Fibroblast of villous mesenchyme (primary cell): Measurements from ENCODE around the gene FOXJ1. TPM values are rescaled to one million over a fixed set of nuclear protein-coding genes. Genes with fewer than 3 reads are reported as not detected.
A peak's percentile ranks its signal among the peaks of the same experiment; 100 is the strongest.

Source experiments
- DNase-seq: peaks from one replicate; pipeline ENCODE4 v3.0.0-alpha.2; 2010; ENCODE audit warnings: low read depth
- H3K4me3 ChIP-seq: 2 replicates; pipeline ENCODE4 v1.5.1; 2011; ENCODE audit warnings: low read depth, mild to moderate bottlenecking, low read length
- total RNA-seq: library from RNA; depleted of rRNA; stranded (reverse); fragments of >200 nt; gene quantifications from 2 replicates; pipeline ENCODE4 v1.2.3, GENCODE V29; 2012
- TF ChIP-seq, protein P1 (sequence below): IDR thresholded peaks from 2 replicates; pipeline ENCODE4 v1.5.1; 2012; ENCODE audit warnings: low read depth, mild to moderate bottlenecking, low read length; ENCODE audit not compliant: insufficient read depth

Gene FOXJ1
- total RNA-seq, 1 donor: not detected

DNA sequence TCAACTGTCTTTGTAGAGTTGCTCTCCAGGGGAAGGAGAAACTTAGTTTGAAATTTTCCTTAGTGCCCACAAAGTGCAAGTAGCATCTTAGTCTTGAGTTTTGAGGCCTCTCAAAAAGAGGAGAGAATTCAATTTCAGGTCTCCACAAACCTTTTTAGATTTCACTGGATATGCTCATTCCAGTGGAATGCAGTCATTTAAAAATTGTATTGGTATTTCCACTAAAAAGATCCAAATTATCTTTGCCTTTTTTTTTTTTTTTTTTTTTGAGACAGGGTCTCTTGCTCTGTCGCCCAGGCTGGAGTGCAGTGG is 6.9 kb upstream of the FOXJ1 start:
- TF ChIP-seq, protein P1, sequence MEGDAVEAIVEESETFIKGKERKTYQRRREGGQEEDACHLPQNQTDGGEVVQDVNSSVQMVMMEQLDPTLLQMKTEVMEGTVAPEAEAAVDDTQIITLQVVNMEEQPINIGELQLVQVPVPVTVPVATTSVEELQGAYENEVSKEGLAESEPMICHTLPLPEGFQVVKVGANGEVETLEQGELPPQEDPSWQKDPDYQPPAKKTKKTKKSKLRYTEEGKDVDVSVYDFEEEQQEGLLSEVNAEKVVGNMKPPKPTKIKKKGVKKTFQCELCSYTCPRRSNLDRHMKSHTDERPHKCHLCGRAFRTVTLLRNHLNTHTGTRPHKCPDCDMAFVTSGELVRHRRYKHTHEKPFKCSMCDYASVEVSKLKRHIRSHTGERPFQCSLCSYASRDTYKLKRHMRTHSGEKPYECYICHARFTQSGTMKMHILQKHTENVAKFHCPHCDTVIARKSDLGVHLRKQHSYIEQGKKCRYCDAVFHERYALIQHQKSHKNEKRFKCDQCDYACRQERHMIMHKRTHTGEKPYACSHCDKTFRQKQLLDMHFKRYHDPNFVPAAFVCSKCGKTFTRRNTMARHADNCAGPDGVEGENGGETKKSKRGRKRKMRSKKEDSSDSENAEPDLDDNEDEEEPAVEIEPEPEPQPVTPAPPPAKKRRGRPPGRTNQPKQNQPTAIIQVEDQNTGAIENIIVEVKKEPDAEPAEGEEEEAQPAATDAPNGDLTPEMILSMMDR: no peak
- H3K4me3 ChIP-seq: no peak overlapping the region
- no peak for DNase-seq

- TF ChIP-seq, protein P1: peak; percentile 69
- peak; percentile 29 for DNase-seq
- H3K4me3 ChIP-seq: no peak overlapping the region
Observed at GRCh38 chr17:76147211-76148014, 6.4 kb upstream of the FOXJ1 start.

GRCh38 chr17:76146053-76146851 is 5.2 kb upstream of the FOXJ1 start:
- TF ChIP-seq, protein P1: no peak
- no peak for DNase-seq
- H3K4me3 ChIP-seq: no peak overlapping the region

GRCh38 chr17:76145231-76146052 is 4.4 kb upstream of the FOXJ1 start:
- DNase-seq: no peak
- H3K4me3 ChIP-seq: no peak overlapping the region
- TF ChIP-seq, protein P1: no peak

DNA sequence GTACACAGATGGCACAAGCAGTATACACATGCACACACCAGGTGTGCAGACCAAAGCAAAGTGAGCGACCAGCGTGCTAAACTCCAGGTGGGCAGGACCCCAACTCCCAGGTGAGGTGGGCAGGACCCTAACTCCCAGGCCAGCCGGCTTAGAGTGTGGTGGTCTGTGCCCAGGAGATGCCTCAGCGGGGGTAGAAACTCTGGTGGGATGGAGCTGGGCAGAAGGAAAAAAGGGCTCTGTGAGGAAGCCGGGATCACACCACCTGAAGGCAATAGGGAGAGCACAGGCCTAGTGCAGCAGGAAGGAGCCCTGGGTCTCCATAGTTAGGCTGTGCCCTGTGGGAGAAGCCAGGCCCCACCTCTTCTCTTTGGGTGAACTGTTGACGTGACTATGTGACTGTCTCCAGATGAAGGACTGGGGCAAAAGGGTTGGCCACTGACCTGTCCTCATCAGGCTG is 1.6 kb upstream of the FOXJ1 start:
- no peak overlapping the region for H3K4me3 ChIP-seq
- DNase-seq: no peak
- TF ChIP-seq, protein P1: no peak

DNA sequence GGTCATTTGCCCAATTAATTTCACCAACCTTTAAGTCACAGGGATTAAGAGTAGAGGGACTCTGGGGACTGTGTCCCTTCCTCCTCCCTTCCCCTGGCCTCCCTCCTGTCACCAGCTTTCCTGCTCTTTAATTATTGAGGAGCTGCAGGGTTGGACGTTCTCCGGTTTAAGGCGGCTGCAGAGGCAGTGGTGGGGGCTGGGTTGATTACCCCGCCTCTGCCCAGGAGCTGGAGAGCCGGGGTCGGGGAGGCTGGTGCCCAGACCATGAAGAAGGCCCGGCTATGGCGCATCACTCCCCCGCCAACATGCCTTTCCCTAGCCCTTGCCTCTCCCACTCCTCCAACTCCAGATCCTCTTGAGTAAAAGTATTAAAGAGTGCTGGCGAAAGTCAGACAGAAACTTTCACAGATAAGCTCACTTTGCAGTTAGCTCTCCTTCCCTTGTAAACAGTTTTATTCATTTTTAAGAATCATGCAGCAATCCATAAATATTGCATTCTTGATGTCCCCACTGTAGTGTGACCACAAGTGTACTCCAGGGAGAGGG is 1.1 kb upstream of the FOXJ1 start:
- H3K4me3 ChIP-seq: no peak overlapping the region
- TF ChIP-seq, protein P1: no peak
- no peak for DNase-seq
